Fibroblast of lung (primary cell): ENCODE measurements around the gene PDE11A. TPM values are rescaled to one million over a fixed set of nuclear protein-coding genes. Genes with fewer than 3 reads are reported as not detected.

Experiments
- DNase-seq, 2 donors: peaks; one replicate each; pipeline versions ENCODE4 v3.0.0 to v3.0.0-alpha.2; 2010; ENCODE audit warnings: low read depth in 2 of 2
- H2AFZ ChIP-seq: 2 replicates; pipeline ENCODE4 v1.5.1; 2012; ENCODE audit warnings: low read length, control low read depth, inconsistent platforms
- H3K27ac ChIP-seq: 2 replicates; pipeline ENCODE4 v1.5.1; 2011; ENCODE audit warnings: low read length, control low read depth; ENCODE audit not compliant: insufficient read depth
- H3K27me3 ChIP-seq: 2 replicates; pipeline ENCODE4 v1.5.1; 2011; ENCODE audit warnings: mild to moderate bottlenecking, low read length; ENCODE audit not compliant: control insufficient read depth, insufficient read depth
- H3K36me3 ChIP-seq: 2 replicates; pipeline ENCODE4 v1.5.1; 2011; ENCODE audit warnings: low read length; ENCODE audit not compliant: control insufficient read depth, insufficient read depth
- H3K4me1 ChIP-seq: 2 replicates; pipeline ENCODE4 v1.5.1; 2011; ENCODE audit warnings: low read length; ENCODE audit not compliant: control insufficient read depth, insufficient read depth; ENCODE audit errors: extremely low read depth
- H3K4me2 ChIP-seq: 2 replicates; pipeline ENCODE4 v1.5.1; 2011; ENCODE audit warnings: low read length, control low read depth; ENCODE audit not compliant: insufficient read depth; ENCODE audit errors: extremely low read depth
- H3K4me3 ChIP-seq, 4 experiments: fragments of 200-600 bp in 1 of 4; sonication (generic) in 1 of 4; replicated peaks in 1 of 4; 2 replicates each; pipeline ENCODE4 v1.5.1; 2011 to 2016; ENCODE audit warnings: low read length in 4 of 4, low read depth in 3 of 4, mild to moderate bottlenecking in 3 of 4, control low read depth in 2 of 4, inconsistent platforms in 1 of 4, mixed read lengths in 1 of 4; ENCODE audit not compliant: insufficient read depth in 1 of 4; ENCODE audit errors: control extremely low read depth in 1 of 4
- H3K79me2 ChIP-seq: 2 replicates; pipeline ENCODE4 v1.5.1; 2012; ENCODE audit warnings: mild to moderate bottlenecking, low read length, inconsistent platforms; ENCODE audit not compliant: control insufficient read depth, insufficient read depth
- H3K9ac ChIP-seq: 2 replicates; pipeline ENCODE4 v1.5.1; 2011; ENCODE audit warnings: mild to moderate bottlenecking, low read length, control low read depth; ENCODE audit not compliant: insufficient read depth
- H3K9me3 ChIP-seq: 2 replicates; pipeline ENCODE4 v1.5.1; 2012; ENCODE audit warnings: low read depth, low read length; ENCODE audit not compliant: control insufficient read depth, insufficient read depth
- H4K20me1 ChIP-seq: 2 replicates; pipeline ENCODE4 v1.5.1; 2011; ENCODE audit warnings: low read length; ENCODE audit not compliant: control insufficient read depth, insufficient read depth; ENCODE audit errors: extremely low read depth
- EZH2 ChIP-seq: IDR thresholded peaks from 2 replicates; pipeline ENCODE4 v1.5.1; 2012; ENCODE audit warnings: low read length, control low read depth, mild to moderate bottlenecking; ENCODE audit errors: missing control alignments
- polyA plus RNA-seq, 2 donors: library from polyadenylated mRNA; depleted of rRNA in 1 of 2; stranded (reverse) in 1 of 2; unstranded in 1 of 2; fragments of >200 nt; gene quantifications; 2 replicates each; pipeline ENCODE4 v1.2.1, GENCODE V29; 2011 to 2012; ENCODE audit warnings: missing spikeins in 1 of 2
- total RNA-seq: library from RNA; depleted of rRNA; stranded (reverse); fragments of >200 nt; gene quantifications from 2 replicates; pipeline ENCODE4 v1.2.1, GENCODE V29; 2014
- TF ChIP-seq, protein P1 (sequence below), 2 donors: IDR thresholded peaks in 1 of 2; conservative IDR thresholded peaks in 1 of 2; 1 replicate in 1 of 2; 2 replicates in 1 of 2; pipeline ENCODE4 v1.5.1; 2011 to 2012; ENCODE audit warnings: low read length in 2 of 2, control low read depth in 1 of 2, inconsistent platforms in 1 of 2, low read depth in 1 of 2, mild to moderate bottlenecking in 1 of 2

The PDE11A gene
- total and polyA plus RNA-seq, 2 donors (not counting 1 experiment from before 2014, with no cell fraction given) = 0.03 to 0.33 TPM

- DNase-seq = no peak
- H3K27me3 ChIP-seq = peaks cover 3% of the 10 kb centered on the region
- H3K27ac ChIP-seq = no peak overlapping the region
- no peak overlapping the region for H3K9ac ChIP-seq
- no peaks in the 10 kb centered on the region for H3K36me3 ChIP-seq
- H3K9me3 ChIP-seq = no peaks in the 10 kb centered on the region
- no peak for TF ChIP-seq EZH2
- TF ChIP-seq, protein P1, sequence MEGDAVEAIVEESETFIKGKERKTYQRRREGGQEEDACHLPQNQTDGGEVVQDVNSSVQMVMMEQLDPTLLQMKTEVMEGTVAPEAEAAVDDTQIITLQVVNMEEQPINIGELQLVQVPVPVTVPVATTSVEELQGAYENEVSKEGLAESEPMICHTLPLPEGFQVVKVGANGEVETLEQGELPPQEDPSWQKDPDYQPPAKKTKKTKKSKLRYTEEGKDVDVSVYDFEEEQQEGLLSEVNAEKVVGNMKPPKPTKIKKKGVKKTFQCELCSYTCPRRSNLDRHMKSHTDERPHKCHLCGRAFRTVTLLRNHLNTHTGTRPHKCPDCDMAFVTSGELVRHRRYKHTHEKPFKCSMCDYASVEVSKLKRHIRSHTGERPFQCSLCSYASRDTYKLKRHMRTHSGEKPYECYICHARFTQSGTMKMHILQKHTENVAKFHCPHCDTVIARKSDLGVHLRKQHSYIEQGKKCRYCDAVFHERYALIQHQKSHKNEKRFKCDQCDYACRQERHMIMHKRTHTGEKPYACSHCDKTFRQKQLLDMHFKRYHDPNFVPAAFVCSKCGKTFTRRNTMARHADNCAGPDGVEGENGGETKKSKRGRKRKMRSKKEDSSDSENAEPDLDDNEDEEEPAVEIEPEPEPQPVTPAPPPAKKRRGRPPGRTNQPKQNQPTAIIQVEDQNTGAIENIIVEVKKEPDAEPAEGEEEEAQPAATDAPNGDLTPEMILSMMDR (conservative IDR thresholded peaks at IDR 0.05 in 1 of 2, IDR thresholded peaks at IDR 0.05 in 1 of 2; ENCODE audit: low read depth in 1 of 2, low read length in 2 of 2) = no peak
- no peak overlapping the region for H2AFZ ChIP-seq
- H3K79me2 ChIP-seq = no peaks in the 10 kb centered on the region
- peaks cover 2% of the 10 kb centered on the region for H3K4me1 ChIP-seq
- H3K4me3 ChIP-seq = no peak overlapping the region
- no peaks in the 10 kb centered on the region for H4K20me1 ChIP-seq
- no peak overlapping the region for H3K4me2 ChIP-seq
Measured at GRCh38 chr2:178076130-178076529, 3.6 kb upstream of the PDE11A start.

- Histone ChIP-seq H3K9ac (no peak overlapping the region), H3K4me1 (peaks cover 2% of the 10 kb centered on the region), H3K27me3 (peaks cover 3% of the 10 kb centered on the region), H3K36me3 (no peaks in the 10 kb centered on the region), H3K9me3 (no peaks in the 10 kb centered on the region), H3K4me3 (no peak overlapping the region), H3K4me2 (no peak overlapping the region), H3K79me2 (no peaks in the 10 kb centered on the region), H2AFZ (no peak overlapping the region), H3K27ac (no peak overlapping the region), H4K20me1 (no peaks in the 10 kb centered on the region)
- TF ChIP-seq, protein P1 (conservative IDR thresholded peaks at IDR 0.05 in 1 of 2, IDR thresholded peaks at IDR 0.05 in 1 of 2; ENCODE audit: low read depth in 1 of 2, low read length in 2 of 2) = no peak
- TF ChIP-seq EZH2 = no peak
- no peak for DNase-seq
Measured at GRCh38 chr2:178075006-178075326, 2.4 kb upstream of the PDE11A start.

- Histone ChIP-seq H3K4me2 (no peak overlapping the region), H3K27me3 (peaks cover 3% of the 10 kb centered on the region), H4K20me1 (no peaks in the 10 kb centered on the region), H3K9me3 (no peaks in the 10 kb centered on the region), H3K4me1 (peaks cover 2% of the 10 kb centered on the region), H3K9ac (no peak overlapping the region), H3K27ac (no peak overlapping the region), H2AFZ (no peak overlapping the region), H3K79me2 (no peaks in the 10 kb centered on the region), H3K4me3 (no peak overlapping the region), H3K36me3 (no peaks in the 10 kb centered on the region)
- peak in 1 of 2 donors; percentile 56 for DNase-seq
- TF ChIP-seq, protein P1 (conservative IDR thresholded peaks at IDR 0.05 in 1 of 2, IDR thresholded peaks at IDR 0.05 in 1 of 2; ENCODE audit: low read depth in 1 of 2, low read length in 2 of 2) = no peak
- no peak for TF ChIP-seq EZH2
Measured at GRCh38 chr2:178074123-178075005, 1.8 kb upstream of the PDE11A start.
